ENCODE measurements around the gene TGOLN2.
"Not testable (repeated sequence)": the region's sequence is repeated elsewhere in the genome, so short reads cannot be mapped to it uniquely, and the experiment has no call there.

TGOLN2 gene

GRCh38 chr2:85342156-85342555, 14.4 kb upstream of the TGOLN2 start:
- POLR2A ChIA-PET = no interaction called here
- H3K4me3 ChIP-seq (ENCODE audit: low read depth, low read length) = no peak overlapping the region
- DNase-seq (ENCODE audit: low read depth, low spot score) = no peak
- CTCF ChIA-PET = interaction anchor here (1.3 kb wide), 1 partner anchor 9 kb away, joined by 4 read pairs; no protein-coding TSS in a partner anchor
- TF ChIP-seq CTCF (IDR thresholded peaks at IDR 0.05; ENCODE audit: insufficient read depth, low read length, missing control alignments) = no peak

GRCh38 chr2:85341269-85342029, 13.7 kb upstream of the TGOLN2 start:
- no peak for DNase-seq (ENCODE audit: low read depth, low spot score)
- CTCF ChIA-PET = interaction anchor here (1.3 kb wide), 1 partner anchor 9 kb away, joined by 4 read pairs; no protein-coding TSS in a partner anchor
- POLR2A ChIA-PET = no interaction called here
- H3K4me3 ChIP-seq (ENCODE audit: low read depth, low read length) = no peak overlapping the region
- TF ChIP-seq CTCF (IDR thresholded peaks at IDR 0.05; ENCODE audit: insufficient read depth, low read length, missing control alignments) = no peak

GRCh38 chr2:85340034-85340892, 12.5 kb upstream of the TGOLN2 start:
- DNase-seq (ENCODE audit: low read depth, low spot score) = no peak
- H3K4me3 ChIP-seq (ENCODE audit: low read depth, low read length) = no peak overlapping the region
- ChIA-PET CTCF (no interaction called here), POLR2A (no interaction called here)
- no peak for TF ChIP-seq CTCF (IDR thresholded peaks at IDR 0.05; ENCODE audit: insufficient read depth, low read length, missing control alignments)

GRCh38 chr2:85334928-85335327, 7.1 kb upstream of the TGOLN2 start:
- POLR2A ChIA-PET = no interaction called here
- CTCF ChIA-PET = no interaction called here
- TF ChIP-seq CTCF (IDR thresholded peaks at IDR 0.05; ENCODE audit: insufficient read depth, low read length, missing control alignments) = no peak
- no peak overlapping the region for H3K4me3 ChIP-seq (ENCODE audit: low read depth, low read length)
- DNase-seq (ENCODE audit: low read depth, low spot score) = no peak

- DNase-seq (ENCODE audit: low read depth, low spot score); CTCF ChIA-PET; H3K4me3 ChIP-seq (ENCODE audit: low read depth, low read length); POLR2A ChIA-PET: not testable (repeated sequence)
Observed at GRCh38 chr2:85333877-85334276, 6.1 kb upstream of the TGOLN2 start.

- TF ChIP-seq CTCF (IDR thresholded peaks at IDR 0.05; ENCODE audit: insufficient read depth, low read length, missing control alignments) = no peak
- H3K4me3 ChIP-seq (ENCODE audit: low read depth, low read length) = no peak overlapping the region
- ChIA-PET POLR2A (no interaction called here), CTCF (interaction anchor here (1.0 kb wide), 1 partner anchor 265 kb away, joined by 3 read pairs; no protein-coding TSS in a partner anchor)
- DNase-seq (ENCODE audit: low read depth, low spot score) = no peak
Observed at GRCh38 chr2:85330839-85331636, 3.2 kb upstream of the TGOLN2 start.

GRCh38 chr2:85329701-85330100, 1.9 kb upstream of the TGOLN2 start:
- CTCF ChIA-PET = interaction anchor here (1.0 kb wide), 2 partner anchors 30 to 263 kb away, joined by 3 read pairs; no protein-coding TSS in a partner anchor
- not testable (repeated sequence) for H3K4me3 ChIP-seq (ENCODE audit: low read depth, low read length)

More at GRCh38 chr2:85329701-85330100, 1.9 kb upstream of the TGOLN2 start:
- POLR2A ChIA-PET = interaction anchor here (0.6 kb wide), 1 partner anchor 29 kb away, joined by 3 read pairs; no protein-coding TSS in a partner anchor
- DNase-seq (ENCODE audit: low read depth, low spot score) = not testable (repeated sequence)
